HCT116 (cell line): ENCODE results near the gene MMS19.

Experiments
- SP1 ChIP-seq: IDR thresholded peaks from 2 replicates; pipeline ENCODE4 v1.6.1; 2012; ENCODE audit warnings: low read depth
- YY1 ChIP-seq: IDR thresholded peaks from 2 replicates; pipeline ENCODE4 v1.6.1; 2011; ENCODE audit warnings: low read length, low read depth, moderate library complexity, mild to moderate bottlenecking; ENCODE audit not compliant: insufficient replicate concordance; ENCODE audit errors: extremely low read depth

DNA sequence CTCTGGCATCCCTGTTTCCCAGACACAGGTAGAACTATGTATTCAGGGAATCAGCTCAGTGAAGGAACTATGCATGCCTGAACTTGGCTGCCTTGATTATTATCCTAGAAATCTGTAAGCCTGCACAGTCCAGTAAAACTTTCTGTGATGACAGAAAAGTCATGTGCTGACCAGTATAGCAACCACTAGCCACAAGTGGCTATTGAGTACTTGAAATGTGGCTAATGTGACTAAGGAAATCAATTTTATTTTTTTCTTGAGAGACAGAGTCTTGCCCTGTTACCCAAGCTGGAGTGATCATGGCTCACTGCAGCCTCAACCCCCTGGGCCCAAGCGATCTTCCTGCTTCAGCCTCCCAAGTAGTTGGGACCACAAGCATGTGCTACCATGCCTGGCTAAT, 55.9 kb downstream of the MMS19 start:
- TF ChIP-seq SP1 (no peak), YY1 (no peak)
